Measurements from ENCODE around the gene PCNX2. TPM values are rescaled to one million over a fixed set of nuclear protein-coding genes. Genes with fewer than 3 reads are reported as not detected.

PCNX2 gene
- total RNA-seq, 4 donors from 2014 or later = 12.1 to 35.1 (median 15.8) TPM

DNA sequence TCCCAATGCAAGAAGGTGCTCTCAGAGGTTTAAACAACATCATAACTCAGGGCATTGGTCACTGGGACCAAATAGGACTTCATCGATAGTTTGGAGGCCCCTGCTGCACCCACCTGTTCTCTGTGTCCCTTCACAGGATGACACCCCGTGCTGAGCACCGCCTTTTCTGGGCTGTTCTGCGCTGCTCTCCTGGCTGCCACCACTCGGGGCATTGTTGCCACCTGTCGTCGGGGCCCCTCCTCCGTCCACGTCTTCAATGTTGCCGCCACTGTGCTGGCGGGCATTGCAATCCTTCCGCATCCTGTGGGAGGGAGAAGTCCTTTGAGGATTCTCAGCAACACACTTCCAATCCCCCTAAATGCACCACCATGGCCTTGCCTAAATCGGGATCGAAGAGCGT is 297.4 kb downstream of the PCNX2 start:
- intact Hi-C loops (cut with DNase I) = no loop called here
- Histone ChIP-seq H3K4me3 (replicated peaks in 1 of 3) (no peak overlapping the region), H3K27me3 (no peaks in the 10 kb centered on the region), H3K36me3 (no peaks in the 10 kb centered on the region), H3K9me3 (no peaks in the 10 kb centered on the region), H3K27ac (no peak overlapping the region), H3K4me1 (no peaks in the 10 kb centered on the region)
- 95 to 96% methylated on average over 15 of the region's 15 CpGs for WGBS, 2 donors
- no peak for DNase-seq
- no peak for TF ChIP-seq POLR2A (IDR thresholded peaks at IDR 0.05)
- TF ChIP-seq, protein P1, sequence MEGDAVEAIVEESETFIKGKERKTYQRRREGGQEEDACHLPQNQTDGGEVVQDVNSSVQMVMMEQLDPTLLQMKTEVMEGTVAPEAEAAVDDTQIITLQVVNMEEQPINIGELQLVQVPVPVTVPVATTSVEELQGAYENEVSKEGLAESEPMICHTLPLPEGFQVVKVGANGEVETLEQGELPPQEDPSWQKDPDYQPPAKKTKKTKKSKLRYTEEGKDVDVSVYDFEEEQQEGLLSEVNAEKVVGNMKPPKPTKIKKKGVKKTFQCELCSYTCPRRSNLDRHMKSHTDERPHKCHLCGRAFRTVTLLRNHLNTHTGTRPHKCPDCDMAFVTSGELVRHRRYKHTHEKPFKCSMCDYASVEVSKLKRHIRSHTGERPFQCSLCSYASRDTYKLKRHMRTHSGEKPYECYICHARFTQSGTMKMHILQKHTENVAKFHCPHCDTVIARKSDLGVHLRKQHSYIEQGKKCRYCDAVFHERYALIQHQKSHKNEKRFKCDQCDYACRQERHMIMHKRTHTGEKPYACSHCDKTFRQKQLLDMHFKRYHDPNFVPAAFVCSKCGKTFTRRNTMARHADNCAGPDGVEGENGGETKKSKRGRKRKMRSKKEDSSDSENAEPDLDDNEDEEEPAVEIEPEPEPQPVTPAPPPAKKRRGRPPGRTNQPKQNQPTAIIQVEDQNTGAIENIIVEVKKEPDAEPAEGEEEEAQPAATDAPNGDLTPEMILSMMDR (IDR thresholded peaks at IDR 0.05) = no peak

DNA sequence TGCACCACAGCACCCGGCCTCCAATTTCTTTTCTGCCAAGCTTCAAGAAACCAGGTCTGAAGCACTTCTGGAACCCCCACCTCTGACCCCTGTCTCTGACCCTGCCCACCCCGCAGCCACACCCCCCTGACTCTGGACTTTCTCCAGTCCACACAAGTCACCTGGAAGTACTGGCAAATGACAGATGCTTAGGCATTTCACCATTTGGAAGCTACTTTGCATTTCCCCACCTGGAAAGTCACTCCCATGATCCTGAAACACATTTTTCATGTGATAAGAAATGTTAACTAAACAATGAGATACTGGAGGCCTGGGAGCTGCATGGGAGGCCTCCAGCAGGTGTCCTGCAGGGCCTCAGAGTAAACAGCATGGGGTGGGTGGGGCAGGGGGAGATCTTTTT is 299.4 kb downstream of the PCNX2 start:
- H3K36me3 ChIP-seq = no peaks in the 10 kb centered on the region
- no peaks in the 10 kb centered on the region for H3K4me1 ChIP-seq
- TF ChIP-seq, protein P1 (IDR thresholded peaks at IDR 0.05) = no peak
- no peak for TF ChIP-seq POLR2A (IDR thresholded peaks at IDR 0.05)
- no peak for DNase-seq
- WGBS, 2 donors = 86 to 92% methylated on average over 2 of the region's 2 CpGs
- H3K9me3 ChIP-seq = no peaks in the 10 kb centered on the region
- no peak overlapping the region for H3K27ac ChIP-seq
- H3K4me3 ChIP-seq (replicated peaks in 1 of 3) = no peak overlapping the region
- intact Hi-C loops (cut with DNase I) = no loop called here
- H3K27me3 ChIP-seq = no peaks in the 10 kb centered on the region

DNA sequence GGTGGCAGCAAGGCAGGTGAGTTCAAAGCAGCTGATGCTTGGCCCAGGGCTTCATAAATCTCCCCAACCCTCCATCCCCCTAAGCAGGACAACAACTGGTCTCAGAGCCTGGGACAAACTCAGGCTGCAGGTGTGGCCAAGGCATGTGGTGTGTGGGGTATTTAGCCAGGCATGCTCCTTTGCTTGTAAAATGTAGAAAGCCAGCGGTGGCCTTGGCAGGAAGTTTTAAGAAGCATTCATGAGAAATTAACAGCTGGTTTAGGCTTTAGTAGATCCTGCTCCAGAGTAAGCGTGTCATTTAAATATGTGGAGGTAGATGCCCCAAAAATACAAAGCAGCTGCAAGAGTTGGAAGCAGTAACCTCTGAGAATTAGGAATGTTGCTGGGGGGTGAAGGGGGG is 300.3 kb downstream of the PCNX2 start:
- Histone ChIP-seq H3K36me3 (no peaks in the 10 kb centered on the region), H3K4me3 (replicated peaks in 1 of 3) (no peak overlapping the region), H3K9me3 (no peaks in the 10 kb centered on the region), H3K4me1 (no peaks in the 10 kb centered on the region), H3K27me3 (no peaks in the 10 kb centered on the region), H3K27ac (no peak overlapping the region)
- no peak for TF ChIP-seq POLR2A (IDR thresholded peaks at IDR 0.05)
- TF ChIP-seq, protein P1 (IDR thresholded peaks at IDR 0.05) = no peak
- WGBS, 2 donors = 96 to 99% methylated on average over 2 of the region's 2 CpGs
- intact Hi-C loops (cut with DNase I) = no loop called here
- no peak for DNase-seq

DNA sequence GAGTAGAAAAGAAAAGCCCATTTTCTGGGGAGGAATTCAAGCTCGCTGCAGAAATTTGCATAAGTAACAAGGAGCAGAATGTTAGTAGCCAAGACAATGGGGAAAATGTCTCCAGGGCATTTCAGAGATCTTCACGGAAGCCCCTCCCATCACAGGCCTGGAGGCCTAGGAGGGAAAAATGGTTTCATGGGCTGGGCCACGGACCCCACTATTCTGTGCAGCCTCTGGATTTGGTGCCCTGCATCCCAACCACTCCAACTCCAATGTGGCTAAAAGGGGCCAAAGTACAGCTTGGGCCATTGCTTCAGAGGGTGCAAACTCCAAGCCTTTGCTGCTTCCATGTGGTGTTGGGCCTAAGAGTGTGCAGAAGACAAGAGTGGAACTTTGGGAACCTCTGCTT is 302.0 kb downstream of the PCNX2 start:
- H3K9me3 ChIP-seq = no peaks in the 10 kb centered on the region
- WGBS, 2 donors = 93 to 95% methylated on average over 3 of the region's 3 CpGs
- TF ChIP-seq, protein P1 (IDR thresholded peaks at IDR 0.05) = no peak
- no peak for TF ChIP-seq POLR2A (IDR thresholded peaks at IDR 0.05)
- H3K27me3 ChIP-seq = no peaks in the 10 kb centered on the region
- no peak for DNase-seq
- no peaks in the 10 kb centered on the region for H3K36me3 ChIP-seq
- no peak overlapping the region for H3K27ac ChIP-seq
- no peaks in the 10 kb centered on the region for H3K4me1 ChIP-seq
- intact Hi-C loops (cut with DNase I) = no loop called here
- no peak overlapping the region for H3K4me3 ChIP-seq (replicated peaks in 1 of 3)

DNA sequence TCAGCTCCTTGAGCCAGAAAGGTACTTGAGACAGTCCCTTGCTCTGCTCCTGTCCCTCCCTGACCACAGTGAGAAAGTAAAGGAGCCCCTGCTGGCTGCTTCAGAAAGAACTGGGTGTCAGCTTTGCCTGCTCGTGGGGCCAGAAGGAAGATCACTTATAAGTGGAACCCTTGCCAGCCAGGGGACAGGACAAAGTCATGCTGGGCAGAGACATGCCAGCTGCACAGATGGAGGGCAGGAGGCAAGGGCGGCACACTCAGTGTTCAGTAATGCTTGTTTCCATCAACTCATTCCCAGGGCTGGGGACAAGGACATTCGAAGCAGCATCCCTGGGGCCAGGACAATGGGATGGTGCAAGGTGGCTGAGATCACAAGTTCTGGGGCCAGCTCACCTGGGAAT is 303.3 kb downstream of the PCNX2 start:
- Histone ChIP-seq H3K9me3 (no peaks in the 10 kb centered on the region), H3K4me3 (replicated peaks in 1 of 3) (no peak overlapping the region), H3K36me3 (no peaks in the 10 kb centered on the region), H3K27me3 (no peaks in the 10 kb centered on the region), H3K4me1 (no peaks in the 10 kb centered on the region), H3K27ac (no peak overlapping the region)
- intact Hi-C loops (cut with DNase I) = no loop called here
- no peak for DNase-seq
- TF ChIP-seq POLR2A (IDR thresholded peaks at IDR 0.05) = no peak
- TF ChIP-seq, protein P1 (IDR thresholded peaks at IDR 0.05) = no peak
- 65 to 76% methylated on average over 3 of the region's 3 CpGs for WGBS, 2 donors
